ENCODE measurements around the gene DNAJB1. TPM values are rescaled to one million over a fixed set of nuclear protein-coding genes. Genes with fewer than 3 reads are reported as not detected.

Gene DNAJB1
- total and polyA plus RNA-seq, 2 of the 13 experiments (the other 11 are each of a cell fraction or from before 2014, with no cell fraction given): 87.5 to 97.3 TPM

- TF ChIP-seq ZNF687 (CRISPR knock-in tag; IDR thresholded peaks at IDR 0.05): peak; percentile 83
- TF ChIP-seq MYC (CRISPR knock-in tag; IDR thresholded peaks at IDR 0.05; ENCODE audit: borderline replicate concordance): peak; percentile 77
- no peak for TF ChIP-seq ZNF713 (CRISPR knock-in tag; IDR thresholded peaks at IDR 0.05)
- TF ChIP-seq HNRNPK (IDR thresholded peaks at IDR 0.05; ENCODE audit: low read depth, low read length, poor library complexity, severe bottlenecking): peak; percentile 51
- TF ChIP-seq ZNF800 (CRISPR knock-in tag; IDR thresholded peaks at IDR 0.05): peak; percentile 78; the same call in 1 of the 2 replicates
- TF ChIP-seq MYNN (CRISPR knock-in tag; IDR thresholded peaks at IDR 0.05; ENCODE audit: low read depth): 0 out of 2 replicates have a peak, but pooled peaks have one; percentile 34
- TF ChIP-seq HIVEP1 (CRISPR knock-in tag; IDR thresholded peaks at IDR 0.05): peak; percentile 61; the same call in 1 of the 2 replicates
- 0 out of 2 replicates have a peak, but pooled peaks have one; percentile 16 for TF ChIP-seq KAT8 (CRISPR knock-in tag; IDR thresholded peaks at IDR 0.05)
- TF ChIP-seq ATF7-NPFF (CRISPR knock-in tag; IDR thresholded peaks at IDR 0.05; ENCODE audit: low read depth): peak; percentile 34; the same call in 1 of the 2 replicates
- TF ChIP-seq ZNF343 (CRISPR knock-in tag; IDR thresholded peaks at IDR 0.05): no peak
- TF ChIP-seq ZNF574 (CRISPR knock-in tag; IDR thresholded peaks at IDR 0.05): peak; percentile 48; the same call in 1 of the 2 replicates
- peak; percentile 50 for TF ChIP-seq TAF15 (IDR thresholded peaks at IDR 0.05; ENCODE audit: low read depth, low read length, poor library complexity, severe bottlenecking)
- TF ChIP-seq, protein P1, sequence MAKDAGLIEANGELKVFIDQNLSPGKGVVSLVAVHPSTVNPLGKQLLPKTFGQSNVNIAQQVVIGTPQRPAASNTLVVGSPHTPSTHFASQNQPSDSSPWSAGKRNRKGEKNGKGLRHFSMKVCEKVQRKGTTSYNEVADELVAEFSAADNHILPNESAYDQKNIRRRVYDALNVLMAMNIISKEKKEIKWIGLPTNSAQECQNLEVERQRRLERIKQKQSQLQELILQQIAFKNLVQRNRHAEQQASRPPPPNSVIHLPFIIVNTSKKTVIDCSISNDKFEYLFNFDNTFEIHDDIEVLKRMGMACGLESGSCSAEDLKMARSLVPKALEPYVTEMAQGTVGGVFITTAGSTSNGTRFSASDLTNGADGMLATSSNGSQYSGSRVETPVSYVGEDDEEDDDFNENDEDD (CRISPR knock-in tag; IDR thresholded peaks at IDR 0.05; ENCODE audit: borderline replicate concordance): peak; percentile 52; the same call in 1 of the 2 replicates
- no peak for TF ChIP-seq TMF1 (CRISPR knock-in tag; IDR thresholded peaks at IDR 0.05; ENCODE audit: low read depth)
- no peak for TF ChIP-seq ZSCAN5A (CRISPR knock-in tag; IDR thresholded peaks at IDR 0.05; ENCODE audit: borderline replicate concordance)
- TF ChIP-seq RBM22 (optimal IDR thresholded peaks at IDR 0.05; ENCODE audit: low read length): peak; percentile 80
Measured at GRCh38 chr19:14472202-14472938, 45.8 kb downstream of the DNAJB1 start (continued).
